GM13977 (cell line): ENCODE measurements around the gene NFKBIA.
"Not testable (repeated sequence)": the region's sequence is repeated elsewhere in the genome, so short reads cannot be mapped to it uniquely, and the experiment has no call there.

Source experiments
- DNase-seq: peaks from one replicate; pipeline ENCODE4 v3.0.0; 2012; ENCODE audit warnings: low spot score
- in situ Hi-C: fragments of 300-500 bp; cut with MboI; formaldehyde crosslinking; loops from one replicate; pipeline ENCODE4 v1.12.0; 2022; ENCODE audit warnings: low sequenced_read_pairs, low pct_unique_long_range_greater_than_20kb, mixed read lengths, inconsistent platforms; ENCODE audit not compliant: unreplicated experiment
- TF ChIP-seq, protein P1 (sequence below): IDR thresholded peaks from 2 replicates; pipeline ENCODE4 v1.5.1; 2012; ENCODE audit warnings: mild to moderate bottlenecking, control low read depth; ENCODE audit not compliant: insufficient read depth; ENCODE audit errors: extremely low read depth, missing control alignments

Gene NFKBIA

DNA sequence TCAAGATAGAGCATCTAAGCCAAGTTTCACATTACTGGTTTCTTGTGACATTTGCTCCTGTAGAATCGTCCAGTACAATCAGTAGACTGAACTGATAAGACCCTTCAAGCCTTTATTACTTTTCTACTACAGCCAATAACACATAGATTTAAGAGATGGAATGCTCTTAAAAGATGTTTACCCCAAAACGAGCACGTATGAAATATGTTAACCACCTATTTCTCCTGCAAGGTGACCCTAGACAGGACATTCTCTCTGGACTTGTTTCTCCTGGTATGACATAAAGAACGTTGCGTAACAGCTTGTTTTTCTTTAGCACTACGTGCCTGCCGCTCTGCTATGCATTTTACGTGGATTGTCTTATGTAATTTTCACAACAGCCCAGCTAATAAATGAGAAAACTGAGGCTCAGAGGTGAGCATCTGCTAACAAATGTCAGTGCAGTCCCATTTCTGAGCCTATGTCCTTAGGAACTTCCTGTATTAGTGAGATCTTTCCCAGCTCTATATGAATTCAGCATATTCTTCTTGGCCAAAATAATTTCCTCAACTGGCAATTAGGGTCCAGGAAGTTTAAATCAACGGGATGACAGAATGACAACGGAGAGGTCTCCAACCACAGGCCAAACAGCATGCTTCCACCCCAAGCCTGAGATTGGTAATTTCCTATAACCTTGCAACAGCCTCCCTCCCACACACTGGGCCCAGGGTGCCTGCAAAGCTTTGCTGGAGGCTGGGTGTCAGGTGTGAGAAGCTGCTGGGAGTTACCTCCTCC, 3.7 kb downstream of the NFKBIA start:
- in situ Hi-C loops, result loop anchor here (25.0 kb wide), 1 partner anchor 739 kb away; no protein-coding TSS in a partner anchor
- DNase-seq, result no peak
- TF ChIP-seq, protein P1, sequence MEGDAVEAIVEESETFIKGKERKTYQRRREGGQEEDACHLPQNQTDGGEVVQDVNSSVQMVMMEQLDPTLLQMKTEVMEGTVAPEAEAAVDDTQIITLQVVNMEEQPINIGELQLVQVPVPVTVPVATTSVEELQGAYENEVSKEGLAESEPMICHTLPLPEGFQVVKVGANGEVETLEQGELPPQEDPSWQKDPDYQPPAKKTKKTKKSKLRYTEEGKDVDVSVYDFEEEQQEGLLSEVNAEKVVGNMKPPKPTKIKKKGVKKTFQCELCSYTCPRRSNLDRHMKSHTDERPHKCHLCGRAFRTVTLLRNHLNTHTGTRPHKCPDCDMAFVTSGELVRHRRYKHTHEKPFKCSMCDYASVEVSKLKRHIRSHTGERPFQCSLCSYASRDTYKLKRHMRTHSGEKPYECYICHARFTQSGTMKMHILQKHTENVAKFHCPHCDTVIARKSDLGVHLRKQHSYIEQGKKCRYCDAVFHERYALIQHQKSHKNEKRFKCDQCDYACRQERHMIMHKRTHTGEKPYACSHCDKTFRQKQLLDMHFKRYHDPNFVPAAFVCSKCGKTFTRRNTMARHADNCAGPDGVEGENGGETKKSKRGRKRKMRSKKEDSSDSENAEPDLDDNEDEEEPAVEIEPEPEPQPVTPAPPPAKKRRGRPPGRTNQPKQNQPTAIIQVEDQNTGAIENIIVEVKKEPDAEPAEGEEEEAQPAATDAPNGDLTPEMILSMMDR, result no peak

DNA sequence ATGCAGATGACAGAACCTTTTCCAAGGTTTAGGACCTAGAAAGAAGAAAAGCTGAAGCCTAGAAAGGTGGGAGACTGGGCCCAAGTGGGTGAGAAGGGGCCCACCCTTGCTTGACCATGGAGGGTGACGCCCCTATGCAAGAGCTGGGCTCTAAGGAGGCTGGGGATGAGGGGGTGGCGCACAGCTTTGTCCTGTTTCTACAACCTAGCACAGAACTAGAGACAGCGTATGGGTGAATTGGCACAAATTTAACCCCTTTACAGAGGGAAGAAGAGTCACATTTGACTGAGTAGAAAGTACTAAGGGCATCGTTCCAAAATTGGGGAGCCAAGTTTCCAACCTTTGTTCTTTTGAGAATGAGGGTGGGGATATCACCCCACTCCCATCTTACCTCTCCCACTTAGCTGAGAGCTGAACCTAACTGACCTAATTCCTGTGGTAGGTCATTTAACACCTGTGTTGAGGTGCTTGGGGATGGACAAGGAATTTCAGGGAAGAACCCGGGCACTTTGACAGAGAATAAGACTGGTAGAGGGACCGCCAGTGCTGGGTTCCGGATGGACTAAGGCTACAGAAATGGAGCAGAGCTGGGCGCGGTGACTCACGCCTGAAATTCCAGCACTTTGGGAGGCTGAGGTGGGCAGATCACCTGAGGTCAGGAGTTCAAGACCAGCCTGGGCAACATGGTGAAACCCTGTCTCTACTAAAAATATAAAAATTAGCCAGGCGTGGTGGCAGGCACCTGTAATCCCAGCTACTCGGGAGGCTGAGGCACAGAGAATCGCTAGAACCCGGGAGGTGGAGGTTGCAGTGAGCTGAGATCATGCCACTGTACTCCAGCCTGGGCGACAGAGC, 5.2 kb downstream of the NFKBIA start:
- in situ Hi-C loops, result no loop called here
- no peak for DNase-seq
- TF ChIP-seq, protein P1, result no peak

DNA sequence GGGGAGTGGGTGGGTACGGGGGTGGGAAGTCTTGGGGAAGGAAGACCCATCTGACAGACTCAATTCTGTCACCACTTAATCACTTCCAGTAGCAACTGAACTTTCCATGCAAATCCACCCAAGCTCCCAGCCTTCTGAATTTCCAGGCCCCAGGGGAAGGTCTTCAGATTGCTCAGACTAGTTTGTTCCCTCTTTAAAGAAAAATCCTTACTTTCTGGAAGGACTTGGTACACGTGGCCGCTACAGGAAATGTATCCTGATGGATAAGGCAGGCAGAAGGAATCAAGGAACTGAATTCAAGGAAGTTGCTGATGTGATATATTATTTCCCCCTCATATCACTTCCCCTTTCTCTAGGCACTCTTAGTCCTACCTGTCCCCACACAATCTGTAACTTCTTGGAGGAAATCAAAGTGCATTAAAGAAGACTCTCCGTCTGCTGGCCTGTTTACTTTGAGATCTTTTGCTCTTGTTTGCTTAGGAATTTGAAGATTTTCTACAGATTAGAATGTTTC, 6.4 kb downstream of the NFKBIA start:
- TF ChIP-seq, protein P1, result no peak
- no peak for DNase-seq
- in situ Hi-C loops, result no loop called here

DNA sequence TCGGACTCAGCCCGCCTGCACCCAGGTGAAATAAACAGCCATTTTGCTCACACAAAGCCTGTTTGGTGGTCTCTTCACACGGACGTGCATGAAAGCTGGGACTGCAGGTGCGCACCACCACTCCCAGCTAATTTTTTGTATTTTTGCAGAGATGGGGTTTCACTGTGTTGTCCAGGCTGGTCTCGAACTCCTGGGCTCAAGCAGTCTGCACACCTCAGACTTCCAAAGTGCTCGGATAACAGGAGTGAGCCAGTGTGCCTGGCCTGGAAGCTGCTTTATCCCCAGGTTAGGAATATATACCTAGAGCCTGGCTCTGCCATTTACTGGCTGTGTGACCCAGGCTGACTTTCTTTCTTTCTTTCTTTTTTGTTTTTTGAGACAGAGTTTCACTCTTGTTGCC, 7.9 kb downstream of the NFKBIA start:
- DNase-seq, in situ Hi-C loops: not testable (repeated sequence)

DNA sequence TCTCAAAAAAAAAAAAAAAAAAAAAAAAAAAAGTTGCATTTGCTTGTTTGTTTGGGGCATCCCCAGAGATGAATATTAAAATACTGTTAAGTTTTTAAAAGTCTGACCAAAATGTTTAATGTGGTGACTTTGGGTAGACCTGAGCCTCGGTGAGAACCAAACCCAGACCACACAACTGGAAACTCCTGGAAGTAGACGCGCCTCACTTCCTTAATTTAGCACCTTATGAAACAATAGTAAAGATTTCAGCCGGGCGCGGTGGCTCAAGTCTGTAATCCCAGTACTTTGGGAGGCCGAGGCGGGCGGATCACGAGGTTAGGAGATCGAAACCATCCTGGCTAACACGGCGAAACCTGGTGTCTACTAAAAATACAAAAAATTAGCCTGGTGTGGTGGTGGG, 9.3 kb downstream of the NFKBIA start:
- TF ChIP-seq, protein P1, result no peak
- DNase-seq, result no peak
- in situ Hi-C loops, result no loop called here

DNA sequence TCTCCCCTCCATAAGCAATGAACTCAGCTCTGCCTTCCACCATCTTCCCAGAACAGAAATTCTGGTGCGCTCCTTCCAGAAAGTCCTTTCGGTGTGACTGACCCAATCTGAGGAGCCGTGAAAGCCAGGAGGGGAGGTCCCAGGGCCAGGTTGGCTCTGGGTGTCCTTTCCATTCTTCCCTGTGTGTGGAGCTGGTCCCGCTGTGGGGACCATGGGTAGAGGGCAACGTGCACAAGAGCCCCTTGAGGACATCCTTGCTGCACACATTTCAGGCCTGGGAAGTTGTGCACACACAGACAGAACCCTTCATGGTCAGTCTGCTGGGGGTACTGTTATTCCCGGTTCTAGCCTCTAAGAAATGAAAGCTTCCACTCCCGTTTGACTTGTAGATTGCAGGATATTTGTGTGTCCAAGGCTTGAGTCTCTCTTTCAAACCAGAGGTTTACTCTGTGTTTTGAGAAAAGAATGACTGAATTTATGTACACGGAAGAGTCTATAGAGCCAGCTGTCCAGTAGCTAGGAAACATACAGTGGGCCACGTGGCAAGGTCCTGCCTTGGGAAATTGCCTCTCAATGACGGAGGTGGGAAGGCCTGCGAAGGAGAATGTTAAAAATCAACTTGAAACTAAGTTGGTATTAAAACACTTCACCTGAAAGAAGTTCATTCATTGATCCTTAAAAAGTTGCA, 10.1 kb downstream of the NFKBIA start:
- in situ Hi-C loops, result no loop called here
- DNase-seq, result no peak
- TF ChIP-seq, protein P1, result no peak
